Endodermal cell (in vitro differentiated cells): Measurements from ENCODE around the gene MTPN. TPM values are rescaled to one million over a fixed set of nuclear protein-coding genes. Genes with fewer than 3 reads are reported as not detected.

Experiments
- DNase-seq: peaks from one replicate; pipeline ENCODE4 v3.0.0-alpha.2; 2017
- H3K27ac ChIP-seq: 2 replicates; pipeline ENCODE4 v1.5.1; 2013; ENCODE audit warnings: mild to moderate bottlenecking, low read depth, low read length, moderate library complexity
- H3K27me3 ChIP-seq: 2 replicates; pipeline ENCODE4 v1.6.1; 2013; ENCODE audit warnings: mild to moderate bottlenecking, low read length, moderate library complexity; ENCODE audit not compliant: insufficient read depth, control insufficient read depth, poor library complexity, severe bottlenecking
- H3K36me3 ChIP-seq: 2 replicates; pipeline ENCODE4 v1.7.0; 2013; ENCODE audit warnings: mild to moderate bottlenecking, low read length, moderate library complexity; ENCODE audit not compliant: control insufficient read depth, insufficient read depth
- H3K4me1 ChIP-seq: one replicate; pipeline ENCODE4 v1.7.0; 2013; ENCODE audit warnings: low read length; ENCODE audit not compliant: control insufficient read depth, insufficient read depth
- H3K4me3 ChIP-seq: 2 replicates; pipeline ENCODE4 v1.5.1; 2013; ENCODE audit warnings: mild to moderate bottlenecking, low read length, moderate library complexity
- H3K9ac ChIP-seq: 2 replicates; pipeline ENCODE4 v1.6.1; 2013; ENCODE audit warnings: mild to moderate bottlenecking, low read length, moderate library complexity; ENCODE audit not compliant: poor library complexity, severe bottlenecking; ENCODE audit errors: extremely low read depth
- H3K9me3 ChIP-seq: 2 replicates; pipeline ENCODE4 v1.6.1; 2013; ENCODE audit warnings: mild to moderate bottlenecking, low read length, moderate library complexity; ENCODE audit not compliant: control insufficient read depth
- H3K27ac Mint-ChIP-seq: 2 replicates; pipeline ENCODE4 v1.8.0; 2020; ENCODE audit warnings: mixed read lengths
- H3K27me3 Mint-ChIP-seq: 2 replicates; pipeline ENCODE4 v1.8.0; 2021; ENCODE audit warnings: mild to moderate bottlenecking, mixed read lengths; ENCODE audit not compliant: insufficient read depth
- H3K36me3 Mint-ChIP-seq: 2 replicates; pipeline ENCODE4 v1.8.0; 2020; ENCODE audit warnings: low read depth, mixed read lengths
- H3K4me1 Mint-ChIP-seq: 2 replicates; pipeline ENCODE4 v1.8.0; 2020; ENCODE audit warnings: mixed read lengths
- H3K4me3 Mint-ChIP-seq: 2 replicates; pipeline ENCODE4 v1.8.0; 2020; ENCODE audit warnings: mild to moderate bottlenecking, moderate library complexity, mixed read lengths
- H3K9me3 Mint-ChIP-seq: 2 replicates; pipeline ENCODE4 v1.8.0; 2020; ENCODE audit warnings: mild to moderate bottlenecking, mixed read lengths
- WGBS, 2 experiments: methylation state at CpG; one replicate each; pipeline versions ENCODE4 v1.1.5 to v1.1.7; 2013; ENCODE audit warnings: missing lambda C conversion rate in 2 of 2, mixed read lengths in 1 of 2; ENCODE audit not compliant: insufficient coverage in 1 of 2, insufficient read length in 1 of 2; 5-methylcytosine and 5-hydroxymethylcytosine counted together
- total RNA-seq, 2 donors: library from RNA; stranded (reverse); fragmentation: NEBNext Ultra II Directional in 1 of 2; extraction: Animal tissue kit (Norgen Biotek cat#: 25700) in 1 of 2; gene quantifications; 2 replicates in 1 of 2; 3 replicates in 1 of 2; pipeline ENCODE4 v1.2.1, GENCODE V29; 2021
- TF ChIP-seq, protein P1 (sequence below): fragments of 200-600 bp; sonication (generic); conservative IDR thresholded peaks from 2 replicates; pipeline ENCODE4 v1.5.0; 2021; ENCODE audit warnings: antibody characterized with exemption, mild to moderate bottlenecking

The MTPN gene
- total RNA-seq, 2 donors from 2014 or later: 80.3 to 102 TPM

DNA sequence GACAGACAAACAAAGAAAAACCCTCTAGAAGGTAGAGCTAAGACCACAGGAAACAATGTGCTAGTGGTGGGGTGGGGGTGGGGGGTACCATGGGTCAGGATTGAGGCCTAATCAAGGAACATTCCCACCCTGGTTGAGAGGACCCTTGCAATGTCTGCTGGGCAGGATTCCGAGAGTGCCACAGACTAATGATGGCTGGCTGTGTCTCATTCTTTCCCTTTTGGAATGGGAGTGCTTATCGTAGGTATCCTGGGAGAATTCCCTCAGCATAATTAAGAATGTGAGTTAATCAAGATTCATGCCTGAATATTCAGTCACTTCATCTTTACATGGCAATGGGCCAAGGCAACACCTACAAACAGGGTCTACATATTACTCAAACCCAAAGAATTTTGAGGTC is 14.7 kb upstream of the MTPN start:
- no peaks in the 10 kb centered on the region for H3K36me3 Mint-ChIP-seq
- H3K36me3 ChIP-seq: no peaks in the 10 kb centered on the region

DNA sequence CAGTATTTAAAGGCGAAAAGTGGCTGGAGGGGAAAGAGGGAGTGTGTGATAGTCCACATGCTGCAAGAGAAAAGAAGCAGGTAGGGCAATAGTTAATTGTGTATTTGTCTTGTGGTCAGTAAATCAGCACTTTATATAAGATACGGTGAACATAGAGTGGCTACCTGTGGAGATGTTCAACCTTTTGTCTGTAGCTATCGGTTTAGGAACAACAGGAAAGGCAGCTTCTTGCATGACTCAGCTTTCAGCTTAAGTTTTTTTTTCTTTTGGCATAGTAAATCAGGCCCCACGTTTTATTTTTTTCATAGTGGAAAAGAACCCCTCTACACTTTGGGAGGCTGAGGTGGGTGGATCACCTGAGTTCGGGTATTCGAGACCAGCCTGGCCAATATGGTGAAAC is 14.2 kb upstream of the MTPN start:
- TF ChIP-seq, protein P1, sequence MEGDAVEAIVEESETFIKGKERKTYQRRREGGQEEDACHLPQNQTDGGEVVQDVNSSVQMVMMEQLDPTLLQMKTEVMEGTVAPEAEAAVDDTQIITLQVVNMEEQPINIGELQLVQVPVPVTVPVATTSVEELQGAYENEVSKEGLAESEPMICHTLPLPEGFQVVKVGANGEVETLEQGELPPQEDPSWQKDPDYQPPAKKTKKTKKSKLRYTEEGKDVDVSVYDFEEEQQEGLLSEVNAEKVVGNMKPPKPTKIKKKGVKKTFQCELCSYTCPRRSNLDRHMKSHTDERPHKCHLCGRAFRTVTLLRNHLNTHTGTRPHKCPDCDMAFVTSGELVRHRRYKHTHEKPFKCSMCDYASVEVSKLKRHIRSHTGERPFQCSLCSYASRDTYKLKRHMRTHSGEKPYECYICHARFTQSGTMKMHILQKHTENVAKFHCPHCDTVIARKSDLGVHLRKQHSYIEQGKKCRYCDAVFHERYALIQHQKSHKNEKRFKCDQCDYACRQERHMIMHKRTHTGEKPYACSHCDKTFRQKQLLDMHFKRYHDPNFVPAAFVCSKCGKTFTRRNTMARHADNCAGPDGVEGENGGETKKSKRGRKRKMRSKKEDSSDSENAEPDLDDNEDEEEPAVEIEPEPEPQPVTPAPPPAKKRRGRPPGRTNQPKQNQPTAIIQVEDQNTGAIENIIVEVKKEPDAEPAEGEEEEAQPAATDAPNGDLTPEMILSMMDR: no peak
- DNase-seq: no peak
- Mint-ChIP-seq H3K27me3 (no peaks in the 10 kb centered on the region), H3K4me3 (no peak overlapping the region), H3K4me1 (no peaks in the 10 kb centered on the region), H3K9me3 (peaks cover 4% of the 10 kb centered on the region), H3K27ac (no peak overlapping the region), H3K36me3 (no peaks in the 10 kb centered on the region)
- Histone ChIP-seq H3K9me3 (peaks cover 4% of the 10 kb centered on the region), H3K27me3 (no peaks in the 10 kb centered on the region), H3K4me1 (no peaks in the 10 kb centered on the region), H3K27ac (no peak overlapping the region), H3K4me3 (no peak overlapping the region), H3K9ac (no peak overlapping the region), H3K36me3 (no peaks in the 10 kb centered on the region)
- 88 to 91% methylated on average over 5 to 6 of the region's 6 CpGs for WGBS, 2 experiments

More for the DNA sequence above, 14.7 kb upstream of the MTPN start:
- DNase-seq: no peak
- Histone ChIP-seq H3K4me3 (no peak overlapping the region), H3K27ac (no peak overlapping the region), H3K9me3 (no peaks in the 10 kb centered on the region), H3K4me1 (no peaks in the 10 kb centered on the region), H3K9ac (no peak overlapping the region), H3K27me3 (no peaks in the 10 kb centered on the region)
- Mint-ChIP-seq H3K4me3 (no peak overlapping the region), H3K4me1 (no peaks in the 10 kb centered on the region), H3K9me3 (peaks cover 4% of the 10 kb centered on the region), H3K27me3 (no peaks in the 10 kb centered on the region), H3K27ac (no peak overlapping the region)
- TF ChIP-seq, protein P1: no peak
- 98 to 100% methylated on average over 1 to 2 of the region's 2 CpGs for WGBS, 2 experiments

DNA sequence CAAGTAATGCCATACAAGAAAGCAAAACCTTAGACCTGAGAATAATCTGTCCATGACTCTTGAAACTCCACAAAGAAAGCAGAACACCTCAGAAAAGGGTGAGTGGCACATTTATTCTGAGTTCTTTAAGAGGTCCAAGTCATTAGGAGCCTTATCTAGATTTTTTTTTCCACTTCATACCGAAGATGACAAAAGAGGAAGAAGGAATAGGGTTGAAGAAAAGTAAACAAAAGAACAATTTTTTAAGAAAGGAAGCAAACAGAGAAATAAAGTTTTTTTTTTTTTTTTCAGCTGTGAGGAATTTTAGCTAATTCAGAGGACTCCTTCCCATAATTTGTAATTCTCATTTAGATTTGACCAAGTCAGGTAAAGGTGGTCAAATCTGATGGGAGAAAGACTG is 13.1 kb upstream of the MTPN start:
- TF ChIP-seq, protein P1: no peak
- Histone ChIP-seq H3K9me3 (peaks cover 13% of the 10 kb centered on the region), H3K4me1 (no peaks in the 10 kb centered on the region), H3K36me3 (no peaks in the 10 kb centered on the region), H3K27ac (no peak overlapping the region), H3K27me3 (no peaks in the 10 kb centered on the region), H3K4me3 (no peak overlapping the region), H3K9ac (no peak overlapping the region)
- Mint-ChIP-seq H3K4me3 (no peak overlapping the region), H3K27ac (no peak overlapping the region), H3K27me3 (no peaks in the 10 kb centered on the region), H3K4me1 (no peaks in the 10 kb centered on the region), H3K9me3 (peaks cover 9% of the 10 kb centered on the region), H3K36me3 (no peaks in the 10 kb centered on the region)
- 92% methylated on average over 1 of the region's 1 CpG; no CpG with 5 or more reads in 1 of the 2 experiments for WGBS, 2 experiments
- no peak for DNase-seq
